ENCODE measurements around the gene ISG15. TPM values are rescaled to one million over a fixed set of nuclear protein-coding genes. Genes with fewer than 3 reads are reported as not detected.

ISG15 gene
- total and polyA plus RNA-seq, 4 experiments from 2014 or later: 31.6 to 309 (median 123) TPM

- H3K36me3 Mint-ChIP-seq: no peaks in the 10 kb centered on the region
- Histone ChIP-seq H3K36me3 (ENCODE audit: insufficient read depth, low read length) (no peaks in the 10 kb centered on the region), H3K27ac (ENCODE audit: low read depth, low read length) (no peak overlapping the region), H3K4me1 (ENCODE audit: insufficient read depth, low read length) (peaks cover 17% of the 10 kb centered on the region), H3K4me3 (ENCODE audit: low read length in 2 of 2) (no peak overlapping the region), H3K27me3 (ENCODE audit: insufficient read depth, low read length) (no peaks in the 10 kb centered on the region), H3K9me3 (ENCODE audit: control insufficient read depth in 1 of 2, low read length in 2 of 2) (no peaks in the 10 kb centered on the region)
- H3K4me1 Mint-ChIP-seq: peaks cover 5 to 17% (median 11%) of the 10 kb centered on the region in 4 donors
- H3K4me3 Mint-ChIP-seq: peak overlapping the region in 1 of 8 donors; percentile 17
- POLR2A ChIA-PET (ENCODE audit: partially characterized antibody): no interaction called here
- no peak for DNase-seq
- peaks cover 0 to 4% (median 1%) of the 10 kb centered on the region in 8 donors for H3K9me3 Mint-ChIP-seq
- peak overlapping the region in 3 of 7 donors; percentile 40 to 64 (median 41) for H3K27ac Mint-ChIP-seq
- peaks cover under 1 to 6% of the 10 kb centered on the region in 2 donors for H3K27me3 Mint-ChIP-seq
- CTCF ChIA-PET (ENCODE audit: partially characterized antibody): no interaction called here
- intact Hi-C loops (cut with micrococcal nuclease): loop anchor here (5.0 kb wide), 1 partner anchor 74 kb away; the partner anchor contains the start of gene C1orf159
Observed at GRCh38 chr1:1042835-1043234, 29.5 kb downstream of the ISG15 start.

GRCh38 chr1:1043411-1043810 is 30.1 kb downstream of the ISG15 start:
- Histone ChIP-seq H3K9me3 (ENCODE audit: control insufficient read depth in 1 of 2, low read length in 2 of 2) (no peaks in the 10 kb centered on the region), H3K36me3 (ENCODE audit: insufficient read depth, low read length) (no peaks in the 10 kb centered on the region), H3K4me3 (ENCODE audit: low read length in 2 of 2) (no peak overlapping the region), H3K4me1 (ENCODE audit: insufficient read depth, low read length) (peaks cover 17% of the 10 kb centered on the region), H3K27me3 (ENCODE audit: insufficient read depth, low read length) (no peaks in the 10 kb centered on the region), H3K27ac (ENCODE audit: low read depth, low read length) (no peak overlapping the region)
- POLR2A ChIA-PET (ENCODE audit: partially characterized antibody): no interaction called here
- no peak overlapping the region for H3K4me3 Mint-ChIP-seq
- peak overlapping the region in 1 of 7 donors; percentile 40 for H3K27ac Mint-ChIP-seq
- H3K27me3 Mint-ChIP-seq: peaks cover 0 to 6% of the 10 kb centered on the region in 2 donors
- no peak for DNase-seq
- CTCF ChIA-PET (ENCODE audit: partially characterized antibody): no interaction called here
- peaks cover 0 to 4% (median 1%) of the 10 kb centered on the region in 8 donors for H3K9me3 Mint-ChIP-seq
- H3K36me3 Mint-ChIP-seq: no peaks in the 10 kb centered on the region
- peaks cover 5 to 15% (median 11%) of the 10 kb centered on the region in 4 donors for H3K4me1 Mint-ChIP-seq
- intact Hi-C loops (cut with micrococcal nuclease): loop anchor here (5.0 kb wide), 1 partner anchor 74 kb away; the partner anchor contains the start of gene C1orf159

GRCh38 chr1:1043921-1044320 is 30.6 kb downstream of the ISG15 start:
- Mint-ChIP-seq H3K27me3 (peaks cover 0 to 2% of the 10 kb centered on the region in 2 donors), H3K9me3 (peaks cover 0 to 4% (median 1%) of the 10 kb centered on the region in 8 donors), H3K4me3 (no peak overlapping the region), H3K27ac (no peak overlapping the region), H3K4me1 (peaks cover 5 to 12% (median 8%) of the 10 kb centered on the region in 4 donors), H3K36me3 (no peaks in the 10 kb centered on the region)
- ChIA-PET POLR2A (ENCODE audit: partially characterized antibody) (no interaction called here), CTCF (ENCODE audit: partially characterized antibody) (no interaction called here)
- Histone ChIP-seq H3K27ac (ENCODE audit: low read depth, low read length) (no peak overlapping the region), H3K36me3 (ENCODE audit: insufficient read depth, low read length) (no peaks in the 10 kb centered on the region), H3K4me1 (ENCODE audit: insufficient read depth, low read length) (peaks cover 16% of the 10 kb centered on the region), H3K27me3 (ENCODE audit: insufficient read depth, low read length) (no peaks in the 10 kb centered on the region), H3K9me3 (ENCODE audit: control insufficient read depth in 1 of 2, low read length in 2 of 2) (no peaks in the 10 kb centered on the region), H3K4me3 (ENCODE audit: low read length in 2 of 2) (no peak overlapping the region)
- intact Hi-C loops (cut with micrococcal nuclease): loop anchor here (5.0 kb wide), 1 partner anchor 73 kb away; the partner anchor contains the start of gene C1orf159
- no peak for DNase-seq

- H3K9me3 Mint-ChIP-seq: peaks cover 0 to 4% (median 1%) of the 10 kb centered on the region in 8 donors
- H3K27me3 Mint-ChIP-seq: no peaks in the 10 kb centered on the region
- no peaks in the 10 kb centered on the region for H3K27me3 ChIP-seq (ENCODE audit: insufficient read depth, low read length)
- ChIA-PET POLR2A (ENCODE audit: partially characterized antibody) (no interaction called here), CTCF (ENCODE audit: partially characterized antibody) (no interaction called here)
- H3K4me3 ChIP-seq (ENCODE audit: low read length in 2 of 2): no peak overlapping the region
- H3K36me3 ChIP-seq (ENCODE audit: insufficient read depth, low read length): no peaks in the 10 kb centered on the region
- H3K27ac ChIP-seq (ENCODE audit: low read depth, low read length): no peak overlapping the region
- no peak for DNase-seq
- peaks cover 3 to 6% (median 4%) of the 10 kb centered on the region in 4 donors for H3K4me1 Mint-ChIP-seq
- no peaks in the 10 kb centered on the region for H3K9me3 ChIP-seq (ENCODE audit: control insufficient read depth in 1 of 2, low read length in 2 of 2)
- H3K4me3 Mint-ChIP-seq: peak overlapping the region in 1 of 8 donors; percentile 17
- H3K36me3 Mint-ChIP-seq: no peaks in the 10 kb centered on the region
- peaks cover 10% of the 10 kb centered on the region for H3K4me1 ChIP-seq (ENCODE audit: insufficient read depth, low read length)
- intact Hi-C loops (cut with micrococcal nuclease): loop anchor here (5.0 kb wide), 1 partner anchor 73 kb away; the partner anchor contains the start of gene C1orf159
- H3K27ac Mint-ChIP-seq: peak overlapping the region in 1 of 7 donors; percentile 62
Observed at GRCh38 chr1:1044455-1045078, 31.3 kb downstream of the ISG15 start.

GRCh38 chr1:1045129-1045528 is 31.8 kb downstream of the ISG15 start:
- Mint-ChIP-seq H3K9me3 (peaks cover 0 to 4% (median 1%) of the 10 kb centered on the region in 8 donors), H3K27ac (peak overlapping the region in 1 of 7 donors; percentile 62), H3K36me3 (no peaks in the 10 kb centered on the region), H3K4me3 (no peak overlapping the region), H3K4me1 (peaks cover 0 to 2% (median under 1%) of the 10 kb centered on the region in 4 donors), H3K27me3 (no peaks in the 10 kb centered on the region)
- ChIA-PET CTCF (ENCODE audit: partially characterized antibody) (no interaction called here), POLR2A (ENCODE audit: partially characterized antibody) (no interaction called here)
- Histone ChIP-seq H3K27me3 (ENCODE audit: insufficient read depth, low read length) (no peaks in the 10 kb centered on the region), H3K27ac (ENCODE audit: low read depth, low read length) (no peak overlapping the region), H3K4me1 (ENCODE audit: insufficient read depth, low read length) (peaks cover 4% of the 10 kb centered on the region), H3K36me3 (ENCODE audit: insufficient read depth, low read length) (no peaks in the 10 kb centered on the region), H3K4me3 (ENCODE audit: low read length in 2 of 2) (no peak overlapping the region), H3K9me3 (ENCODE audit: control insufficient read depth in 1 of 2, low read length in 2 of 2) (no peaks in the 10 kb centered on the region)
- no peak for DNase-seq
- intact Hi-C loops (cut with micrococcal nuclease): no loop called here

GRCh38 chr1:1046243-1046642 is 32.9 kb downstream of the ISG15 start:
- H3K27me3 Mint-ChIP-seq: no peaks in the 10 kb centered on the region
- H3K4me1 Mint-ChIP-seq: peaks cover 0 to 2% (median 0%) of the 10 kb centered on the region in 4 donors

GRCh38 chr1:1046767-1047166 is 33.5 kb downstream of the ISG15 start:
- DNase-seq: no peak
- intact Hi-C loops (cut with micrococcal nuclease): no loop called here
- Histone ChIP-seq H3K4me1 (ENCODE audit: insufficient read depth, low read length) (no peaks in the 10 kb centered on the region), H3K27ac (ENCODE audit: low read depth, low read length) (no peak overlapping the region), H3K4me3 (ENCODE audit: low read length in 2 of 2) (no peak overlapping the region), H3K27me3 (ENCODE audit: insufficient read depth, low read length) (no peaks in the 10 kb centered on the region), H3K36me3 (ENCODE audit: insufficient read depth, low read length) (no peaks in the 10 kb centered on the region), H3K9me3 (ENCODE audit: control insufficient read depth in 1 of 2, low read length in 2 of 2) (no peaks in the 10 kb centered on the region)
- H3K4me3 Mint-ChIP-seq: no peak overlapping the region
- peaks cover 0 to 2% (median 0%) of the 10 kb centered on the region in 4 donors for H3K4me1 Mint-ChIP-seq
- H3K27me3 Mint-ChIP-seq: no peaks in the 10 kb centered on the region
- CTCF ChIA-PET (ENCODE audit: partially characterized antibody): no interaction called here
- H3K9me3 Mint-ChIP-seq: peaks cover 0 to 4% (median 1%) of the 10 kb centered on the region in 8 donors
- POLR2A ChIA-PET (ENCODE audit: partially characterized antibody): no interaction called here
- no peak overlapping the region for H3K27ac Mint-ChIP-seq
- no peaks in the 10 kb centered on the region for H3K36me3 Mint-ChIP-seq

More at GRCh38 chr1:1046243-1046642, 32.9 kb downstream of the ISG15 start:
- intact Hi-C loops (cut with micrococcal nuclease): no loop called here
- no peak overlapping the region for H3K4me3 Mint-ChIP-seq
- no peak overlapping the region for H3K27ac Mint-ChIP-seq
- POLR2A ChIA-PET (ENCODE audit: partially characterized antibody): no interaction called here
- CTCF ChIA-PET (ENCODE audit: partially characterized antibody): no interaction called here
- H3K4me1 ChIP-seq (ENCODE audit: insufficient read depth, low read length): no peaks in the 10 kb centered on the region
- no peaks in the 10 kb centered on the region for H3K36me3 Mint-ChIP-seq
- peaks cover 0 to 4% (median 1%) of the 10 kb centered on the region in 8 donors for H3K9me3 Mint-ChIP-seq
- no peak overlapping the region for H3K4me3 ChIP-seq (ENCODE audit: low read length in 2 of 2)
- H3K27me3 ChIP-seq (ENCODE audit: insufficient read depth, low read length): no peaks in the 10 kb centered on the region
- H3K36me3 ChIP-seq (ENCODE audit: insufficient read depth, low read length): no peaks in the 10 kb centered on the region
- no peak overlapping the region for H3K27ac ChIP-seq (ENCODE audit: low read depth, low read length)
- no peak for DNase-seq
- H3K9me3 ChIP-seq (ENCODE audit: control insufficient read depth in 1 of 2, low read length in 2 of 2): no peaks in the 10 kb centered on the region
